HG02610 (cell line): Measurements from ENCODE around the gene LCE2D.
"Not testable (repeated sequence)": the region's sequence is repeated elsewhere in the genome, so short reads cannot be mapped to it uniquely, and the experiment has no call there.

Experiments used
- ATAC-seq: cut with Tn5 transposase; IDR thresholded peaks from one replicate; pipeline ENCODE4 v1.9.1; 2021; ENCODE audit warnings: mild to moderate bottlenecking, moderate library complexity; ENCODE audit not compliant: unreplicated experiment

LCE2D gene

DNA sequence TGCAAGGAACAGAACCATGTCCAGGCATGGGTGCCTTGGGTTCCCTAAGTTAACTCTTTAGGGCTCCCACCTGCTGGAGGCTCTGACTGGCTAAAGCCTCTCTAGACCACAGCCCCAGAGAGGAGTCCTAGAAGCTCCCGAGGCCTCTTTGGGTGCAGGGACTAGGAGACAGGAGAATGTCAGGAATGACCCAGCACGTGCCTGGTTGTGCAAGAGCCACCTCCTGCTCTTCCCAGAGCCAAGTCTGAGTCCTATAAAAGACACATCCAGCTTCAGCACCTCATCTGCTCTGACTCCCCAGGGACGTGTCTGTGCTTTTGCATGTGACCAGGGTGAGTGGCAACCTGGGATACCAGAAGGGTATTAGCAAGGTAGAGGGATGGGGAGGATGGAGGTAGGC, at the start of gene LCE2D:
LCE2D (plus strand) TSS at position 283 of the 400 bp plus-strand sequence. CDS start 726 bp downstream, outside the sequence.
- no peak for ATAC-seq

DNA sequence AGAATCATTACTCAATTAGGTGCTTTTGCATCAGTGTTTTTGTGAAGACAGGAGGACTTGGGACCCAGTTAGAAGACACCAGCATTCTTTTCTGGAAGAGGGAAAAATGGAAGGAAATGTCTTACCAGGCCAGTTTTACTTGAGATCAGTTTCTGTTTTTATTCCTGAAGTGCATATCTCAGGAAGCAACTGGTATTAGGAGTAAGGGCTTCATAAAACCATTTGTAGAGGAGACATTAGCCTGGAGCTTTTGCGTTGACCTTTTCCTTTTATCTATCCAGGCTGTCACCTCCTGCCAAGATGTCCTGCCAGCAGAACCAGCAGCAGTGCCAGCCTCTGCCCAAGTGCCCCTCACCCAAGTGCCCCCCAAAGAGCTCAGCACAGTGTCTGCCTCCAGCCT, 49.7 kb upstream of the LCE2D start, which contains the start of gene LCE3B:
LCE3B (plus strand) TSS at position 301 of the 400 bp plus-strand sequence; CDS start at position 301, 0 bp downstream.
- ATAC-seq = no peak

- ATAC-seq = no peak
Observed at GRCh38 chr1:152621993-152622392, 41.2 kb upstream of the LCE2D start.

DNA sequence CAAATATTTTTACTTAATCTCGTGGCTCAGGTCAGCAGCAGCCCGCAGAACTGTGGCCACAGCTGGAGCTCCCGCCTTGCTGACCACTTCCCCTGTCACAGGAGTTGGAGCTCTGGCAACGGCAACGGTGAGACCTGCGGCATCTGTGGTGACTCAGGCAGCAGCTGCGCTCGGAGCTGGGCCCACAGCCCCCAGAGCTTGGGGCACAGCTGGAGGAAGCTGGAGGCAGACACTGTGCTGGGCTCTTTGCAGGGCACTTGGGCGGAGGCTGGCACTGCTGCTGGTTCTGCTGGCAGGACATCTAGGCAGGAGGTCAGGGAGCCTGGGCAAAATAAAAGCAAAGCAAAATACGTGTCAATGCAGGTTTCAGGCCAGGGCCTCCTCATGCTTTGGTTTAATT, 40.4 kb upstream of the LCE2D start, which contains the start of gene LCE3A:
LCE3A (minus strand) TSS at position 301 of the 400 bp plus-strand sequence; CDS start at position 301, 0 bp downstream.
- ATAC-seq = no peak

- no peak for ATAC-seq
Observed at GRCh38 chr1:152623203-152623844, 39.9 kb upstream of the LCE2D start.

DNA sequence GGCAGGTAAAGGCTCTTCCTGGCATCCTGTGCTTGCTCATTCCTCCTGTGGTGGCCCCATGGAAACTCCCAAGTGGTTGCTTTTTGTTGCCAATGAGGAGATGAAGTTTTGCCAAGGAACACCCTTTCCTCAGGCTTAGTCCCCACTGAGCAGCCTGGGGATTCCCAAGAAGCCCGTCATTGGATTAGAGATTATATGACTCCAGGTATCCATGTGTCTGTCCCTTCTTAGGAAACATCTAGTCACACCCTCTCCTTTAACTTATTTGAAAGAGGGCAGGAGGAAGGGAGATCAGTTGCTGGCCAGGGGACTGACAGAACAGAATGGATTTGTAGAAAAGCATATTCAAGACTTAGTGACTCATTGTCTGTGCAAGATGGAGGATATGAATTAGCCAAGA, 36.4 kb upstream of the LCE2D start:
- no peak for ATAC-seq

DNA sequence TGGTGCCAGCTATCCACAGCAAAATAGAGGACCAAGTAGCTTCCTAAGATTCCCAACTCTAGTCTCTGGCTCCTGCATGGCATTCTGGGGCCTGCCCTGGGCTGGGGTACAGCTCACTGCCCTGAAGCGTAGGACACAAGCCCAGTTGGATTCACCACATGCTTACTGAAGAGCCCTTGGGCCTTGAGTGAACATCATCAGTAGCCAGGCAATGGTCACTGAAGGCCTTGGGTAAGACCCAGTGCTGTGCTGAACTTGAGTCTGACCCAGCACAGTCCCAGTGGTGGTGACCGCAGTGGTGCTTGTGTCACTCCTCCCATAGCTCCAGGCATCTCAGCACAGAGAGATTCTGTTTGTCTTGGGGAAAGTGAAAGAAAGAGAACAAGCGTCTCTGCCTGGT, 32.6 kb upstream of the LCE2D start:
- no peak for ATAC-seq

- ATAC-seq = no peak
Observed at GRCh38 chr1:152640351-152640750, 22.8 kb upstream of the LCE2D start.

DNA sequence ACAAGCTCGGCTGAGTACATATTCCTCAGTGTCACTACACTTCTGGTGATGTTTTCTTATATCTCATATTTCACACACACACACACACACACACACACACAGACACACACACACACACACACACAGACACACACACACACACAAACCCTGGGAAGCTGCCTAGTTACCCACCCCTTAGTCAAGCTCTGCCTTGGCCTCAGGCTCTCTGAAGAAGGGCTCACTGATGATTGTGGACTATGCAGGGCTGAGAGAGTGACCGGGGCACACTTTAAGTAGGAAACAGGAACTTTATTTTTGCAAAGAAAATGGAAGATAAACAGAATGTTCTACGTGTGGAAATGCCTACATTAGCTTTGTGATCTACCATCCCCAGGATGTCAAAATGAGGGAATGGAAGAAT, 19.2 kb upstream of the LCE2D start:
- no peak for ATAC-seq

- ATAC-seq = no peak
Observed at GRCh38 chr1:152645146-152645545, 18.0 kb upstream of the LCE2D start.

- ATAC-seq = no peak
Observed at GRCh38 chr1:152646656-152647055, 16.5 kb upstream of the LCE2D start.

DNA sequence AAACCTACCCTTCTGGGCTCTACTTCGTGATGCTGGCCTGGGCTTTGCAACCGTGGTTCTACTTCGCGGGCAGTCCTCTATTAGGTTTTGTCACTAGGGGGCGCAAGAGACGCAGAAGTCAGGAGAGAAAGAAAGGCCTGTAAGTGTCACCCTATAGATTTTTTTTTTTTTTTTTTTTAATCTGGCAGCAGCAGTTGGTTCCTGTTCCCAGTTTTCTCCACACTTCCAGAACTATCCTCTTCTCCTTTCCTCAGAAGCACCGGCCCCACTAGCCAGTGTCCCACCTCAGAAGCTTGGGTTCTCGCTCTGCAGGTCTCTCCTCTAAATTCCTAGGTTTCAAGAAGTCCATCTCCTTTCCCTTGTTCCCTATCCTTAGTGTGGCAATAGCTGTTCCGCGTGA, 9.1 kb upstream of the LCE2D start:
- ATAC-seq = peak; percentile 41

DNA sequence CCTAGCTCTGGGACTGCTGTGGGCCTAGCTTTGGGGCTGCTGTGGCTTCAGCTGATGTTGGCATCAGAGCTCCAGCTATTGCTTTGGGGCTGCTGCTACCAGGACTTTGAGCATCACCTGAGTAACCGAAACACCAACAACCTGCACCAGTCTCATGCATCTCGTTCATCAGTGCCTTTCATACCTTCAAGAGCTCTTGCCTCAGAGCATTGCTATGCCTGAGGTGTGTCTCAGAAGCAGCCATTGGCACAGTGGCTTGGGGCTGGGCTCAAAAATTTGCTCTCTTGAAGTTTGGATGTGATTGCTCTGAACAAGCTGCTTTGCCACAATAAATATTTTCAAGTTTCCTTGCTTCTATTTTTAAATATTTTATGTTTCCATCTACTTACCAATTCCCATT, 6.7 kb upstream of the LCE2D start:
- no peak for ATAC-seq

- ATAC-seq = no peak
Observed at GRCh38 chr1:152657677-152658076, 5.5 kb upstream of the LCE2D start.

DNA sequence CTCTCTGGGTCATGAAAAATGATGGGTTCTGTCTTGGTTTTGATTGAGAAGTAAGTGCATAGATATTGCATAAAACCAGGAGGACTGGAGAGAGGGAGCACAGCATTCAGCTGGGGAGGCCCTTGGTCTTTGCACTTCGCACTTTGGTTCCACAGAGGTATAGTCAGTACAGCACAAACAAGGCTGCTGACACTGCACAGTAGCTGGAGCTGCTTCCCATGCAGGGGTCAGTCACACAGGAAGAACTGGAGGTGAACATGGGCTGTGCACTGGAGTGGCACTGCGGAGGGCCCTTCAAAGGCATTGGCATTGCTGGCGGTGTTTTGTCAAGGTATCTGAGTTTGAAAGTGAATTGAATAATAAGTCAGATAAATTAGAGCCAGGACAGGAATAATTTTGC, 4.5 kb upstream of the LCE2D start:
- ATAC-seq = no peak

DNA sequence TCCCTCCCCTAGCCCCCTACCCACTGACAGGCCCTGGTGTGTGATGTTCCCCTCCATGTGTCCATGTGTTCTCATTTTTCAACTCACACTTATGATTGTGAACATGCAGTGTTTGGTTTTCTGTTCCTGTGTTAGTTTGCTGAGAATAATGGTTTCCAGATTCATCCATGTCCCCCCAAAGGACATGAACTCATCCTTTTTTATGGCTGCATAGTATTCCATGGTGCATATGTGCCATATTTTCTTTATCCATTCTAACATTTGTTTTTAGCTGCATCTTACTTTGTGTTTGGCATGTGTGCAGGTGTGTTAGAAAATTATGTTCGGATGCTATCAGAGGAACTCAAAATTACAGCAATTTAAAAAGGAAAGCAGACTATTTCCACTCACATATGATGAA, 3.0 kb downstream of the LCE2D start:
- not testable (repeated sequence) for ATAC-seq

- ATAC-seq = no peak
Observed at GRCh38 chr1:152667648-152668047, 4.5 kb downstream of the LCE2D start.

GRCh38 chr1:152673016-152673415, 9.8 kb downstream of the LCE2D start:
- ATAC-seq = no peak

DNA sequence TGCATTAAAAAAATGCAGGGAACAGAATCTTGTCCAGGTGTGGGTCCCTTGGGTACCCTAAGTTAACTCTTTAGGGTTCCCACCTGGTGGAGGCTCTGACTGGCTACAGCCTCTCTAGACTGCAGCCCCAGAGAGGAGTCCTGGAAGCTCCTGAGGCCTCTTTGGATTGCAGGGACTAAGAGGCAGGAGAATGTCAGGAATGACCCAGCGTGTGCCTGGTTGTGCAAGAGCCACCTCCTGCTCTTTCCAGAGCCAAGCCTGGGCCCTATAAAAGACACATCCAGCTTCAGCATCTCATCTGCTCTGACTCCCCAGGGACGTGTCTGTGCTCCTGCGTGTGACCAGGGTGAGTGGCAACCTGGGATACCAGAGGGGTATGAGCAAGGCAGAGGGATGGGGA, 11.8 kb downstream of the LCE2D start, which contains the start of gene LCE2C:
LCE2C (plus strand) TSS at position 297 of the 400 bp plus-strand sequence. CDS start 737 bp downstream, outside the sequence.
- not testable (repeated sequence) for ATAC-seq

GRCh38 chr1:152679459-152679858, 16.3 kb downstream of the LCE2D start:
- ATAC-seq = no peak

DNA sequence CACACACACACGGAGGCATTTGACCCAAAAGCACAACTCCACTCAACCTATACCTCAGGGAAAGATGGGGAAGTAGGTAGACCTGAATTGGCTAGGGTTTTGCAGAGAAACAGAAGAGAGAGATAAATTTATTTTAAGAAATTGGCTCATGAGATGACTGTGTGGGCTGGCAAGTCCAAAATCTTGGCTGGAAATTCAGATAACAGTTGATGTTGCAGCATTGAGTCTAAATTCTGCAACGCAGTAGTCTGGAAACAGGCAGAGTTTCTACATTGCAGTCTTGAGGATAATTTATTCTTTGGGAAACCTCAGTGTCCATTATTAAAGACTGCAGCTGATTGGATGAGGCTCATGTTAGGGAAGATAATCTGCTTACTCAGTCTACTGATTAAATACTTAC, 18.4 kb downstream of the LCE2D start:
- no peak for ATAC-seq

DNA sequence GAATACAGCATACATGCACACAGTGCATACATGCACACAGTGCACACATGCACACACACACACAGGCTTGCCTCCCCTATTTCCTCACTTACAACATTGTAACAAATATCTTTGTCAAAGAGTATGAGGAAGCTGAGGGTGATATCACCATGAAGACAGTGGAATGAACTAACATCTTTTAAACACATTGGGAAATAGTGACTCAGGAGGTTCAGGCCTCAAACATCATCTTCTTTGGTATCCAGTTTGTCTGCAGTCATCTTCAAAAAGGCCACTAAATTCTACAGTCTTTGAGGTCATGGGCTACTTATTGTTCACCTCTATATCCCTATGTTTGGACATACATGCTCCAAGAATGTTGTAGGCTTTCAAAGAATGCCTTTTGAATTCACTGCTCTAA, 20.7 kb downstream of the LCE2D start:
- ATAC-seq = no peak

GRCh38 chr1:152685823-152686222, 22.6 kb downstream of the LCE2D start, which contains the start of gene LCE2B:
LCE2B (plus strand) TSS chr1:152686123; CDS start chr1:152686844, 721 bp downstream.
- not testable (repeated sequence) for ATAC-seq
